ENCODE results near the gene ISLR2.
"Not testable (repeated sequence)": the region's sequence is repeated elsewhere in the genome, so short reads cannot be mapped to it uniquely, and the experiment has no call there.

The ISLR2 gene

GRCh38 chr15:74141591-74141990, 11.2 kb downstream of the ISLR2 start:
- Histone ChIP-seq H3K9me3 (ENCODE audit: control insufficient read depth in 1 of 2, low read length in 2 of 2) (no peaks in the 10 kb centered on the region), H3K27me3 (ENCODE audit: low read depth, low read length) (peaks cover 18% of the 10 kb centered on the region), H3K4me1 (ENCODE audit: control insufficient read depth in 1 of 2, insufficient read depth in 2 of 2, low read length in 2 of 2) (peaks cover 5 to 11% of the 10 kb centered on the region in 2 donors), H3K27ac (ENCODE audit: low read length) (no peak overlapping the region), H3K4me3 (ENCODE audit: low read depth in 1 of 2, low read length in 2 of 2) (no peak overlapping the region), H3K36me3 (ENCODE audit: control insufficient read depth in 1 of 2, insufficient read depth in 2 of 2, low read length in 2 of 2) (no peaks in the 10 kb centered on the region)

DNA sequence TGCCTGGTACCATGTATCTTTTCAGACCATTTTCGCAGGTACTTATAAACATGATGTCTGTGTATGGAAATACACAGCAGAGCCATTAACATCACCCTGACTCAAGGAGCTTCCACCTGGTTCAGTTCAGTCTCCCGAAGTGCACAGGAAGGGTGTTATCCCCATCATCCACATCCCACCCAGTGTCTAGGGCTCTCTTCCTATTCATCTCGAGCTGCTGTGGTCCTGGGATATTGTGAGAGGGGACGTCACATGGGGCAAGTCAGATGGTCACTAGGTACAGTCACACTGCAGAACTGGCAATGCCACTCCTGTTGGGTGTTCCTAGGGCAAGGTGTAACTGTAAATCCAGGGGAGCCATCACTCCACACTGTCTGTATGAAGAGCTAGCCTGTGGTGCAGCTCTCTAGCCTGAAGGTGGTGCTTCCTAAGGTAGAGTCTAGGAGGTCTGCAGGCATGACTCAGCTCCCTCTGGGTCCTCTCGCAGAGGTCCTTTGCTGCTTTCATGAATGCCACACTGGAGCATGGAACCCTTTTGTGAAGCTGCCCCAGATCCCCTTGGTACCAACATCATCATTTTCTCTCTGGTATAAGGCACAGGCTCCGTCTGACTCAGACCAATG, 13.9 kb downstream of the ISLR2 start:
- Histone ChIP-seq H3K4me3 (ENCODE audit: low read depth in 1 of 2, low read length in 2 of 2) (no peak overlapping the region), H3K27ac (ENCODE audit: low read length) (no peak overlapping the region), H3K9me3 (ENCODE audit: control insufficient read depth in 1 of 2, low read length in 2 of 2) (no peaks in the 10 kb centered on the region), H3K4me1 (ENCODE audit: control insufficient read depth in 1 of 2, insufficient read depth in 2 of 2, low read length in 2 of 2) (no peaks in the 10 kb centered on the region), H3K36me3 (ENCODE audit: control insufficient read depth in 1 of 2, insufficient read depth in 2 of 2, low read length in 2 of 2) (no peaks in the 10 kb centered on the region), H3K27me3 (ENCODE audit: low read depth, low read length) (no peaks in the 10 kb centered on the region)

DNA sequence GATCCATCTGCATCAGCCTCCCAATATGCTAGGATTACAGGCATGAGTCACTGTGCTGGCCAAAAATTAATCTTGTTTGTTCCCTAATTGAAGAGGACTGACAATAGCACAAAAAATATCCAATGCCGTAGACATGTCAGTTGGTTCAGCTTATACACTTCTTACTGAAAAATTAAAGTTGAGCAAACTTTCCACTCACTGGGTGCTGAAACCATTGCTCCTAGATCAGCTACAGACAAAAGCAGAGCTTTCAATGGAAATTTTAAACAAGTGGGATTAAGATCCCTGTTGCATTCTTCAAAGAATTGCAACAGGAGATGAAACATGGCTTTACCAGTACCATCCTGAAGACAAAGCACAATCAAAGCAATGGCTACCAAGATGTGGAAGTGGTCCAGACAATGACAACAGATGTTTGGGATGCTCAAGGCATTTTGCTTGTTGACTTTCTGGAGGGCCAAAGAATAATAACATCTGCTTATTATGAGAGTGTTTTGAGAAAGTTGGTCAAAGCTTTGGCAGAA, 16.0 kb downstream of the ISLR2 start:
- H3K4me1 ChIP-seq (ENCODE audit: control insufficient read depth in 1 of 2, insufficient read depth in 2 of 2, low read length in 2 of 2), result no peaks in the 10 kb centered on the region
- no peak overlapping the region for H3K27ac ChIP-seq (ENCODE audit: low read length)
- H3K27me3 ChIP-seq (ENCODE audit: low read depth, low read length), result no peaks in the 10 kb centered on the region
- no peaks in the 10 kb centered on the region for H3K9me3 ChIP-seq (ENCODE audit: control insufficient read depth in 1 of 2, low read length in 2 of 2)
- no peak overlapping the region for H3K4me3 ChIP-seq (ENCODE audit: low read depth in 1 of 2, low read length in 2 of 2)
- no peaks in the 10 kb centered on the region for H3K36me3 ChIP-seq (ENCODE audit: control insufficient read depth in 1 of 2, insufficient read depth in 2 of 2, low read length in 2 of 2)

DNA sequence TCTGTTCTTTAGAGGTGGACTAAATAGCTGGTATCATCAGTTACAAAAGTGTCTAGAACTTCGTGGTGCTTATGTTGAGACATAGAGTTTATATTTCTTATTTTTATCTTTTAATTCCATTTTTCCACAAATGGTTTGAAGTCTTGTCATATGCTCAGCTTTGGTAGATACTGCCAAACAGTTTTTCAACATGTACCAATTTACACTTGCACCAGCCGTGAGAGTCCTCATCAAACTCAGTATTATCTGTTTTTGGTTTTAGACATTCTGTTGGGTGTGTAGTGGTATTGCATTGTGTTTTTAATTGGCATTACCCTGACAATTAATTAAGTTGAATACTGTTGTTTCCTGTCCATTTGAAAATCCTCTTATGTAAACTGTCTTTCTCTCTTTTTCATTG, 16.7 kb downstream of the ISLR2 start:
- Histone ChIP-seq H3K27ac (ENCODE audit: low read length) (no peak overlapping the region), H3K36me3 (ENCODE audit: control insufficient read depth in 1 of 2, insufficient read depth in 2 of 2, low read length in 2 of 2) (no peaks in the 10 kb centered on the region), H3K9me3 (ENCODE audit: control insufficient read depth in 1 of 2, low read length in 2 of 2) (no peaks in the 10 kb centered on the region), H3K4me3 (ENCODE audit: low read depth in 1 of 2, low read length in 2 of 2) (no peak overlapping the region), H3K27me3 (ENCODE audit: low read depth, low read length) (no peaks in the 10 kb centered on the region), H3K4me1 (ENCODE audit: control insufficient read depth in 1 of 2, insufficient read depth in 2 of 2, low read length in 2 of 2) (no peaks in the 10 kb centered on the region)

DNA sequence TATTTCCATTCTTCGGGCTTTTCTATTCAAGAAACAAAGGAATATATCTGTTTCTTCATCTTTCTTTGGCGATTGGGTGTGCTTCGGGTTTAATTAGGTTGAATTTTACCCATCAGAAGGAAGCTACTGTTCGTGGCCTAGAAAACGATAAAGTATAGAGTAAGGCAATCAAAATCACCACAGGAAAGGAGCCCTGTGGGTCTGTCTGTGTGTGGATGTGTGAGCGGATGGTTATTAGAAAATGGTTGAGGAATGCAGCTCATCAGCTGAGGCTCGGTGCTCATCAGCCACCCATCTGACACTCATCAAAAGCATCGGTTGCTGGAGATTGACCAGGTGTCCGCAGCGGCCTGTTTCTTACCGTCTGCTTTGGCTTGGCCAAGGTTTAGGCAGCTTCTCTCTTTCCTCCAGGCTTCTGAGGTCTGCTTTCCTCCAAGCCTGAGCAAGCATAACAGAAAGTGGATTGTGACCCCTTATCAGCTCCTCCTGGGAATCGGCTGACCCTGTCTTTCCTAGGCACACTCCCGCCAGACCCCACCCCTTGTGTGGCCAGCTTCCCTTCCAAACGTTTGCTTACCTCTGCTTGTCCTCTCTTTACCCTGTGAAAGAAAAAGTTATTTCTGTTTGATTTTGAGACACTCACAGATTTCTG, 25.5 kb downstream of the ISLR2 start:
- Histone ChIP-seq H3K4me3 (ENCODE audit: low read depth in 1 of 2, low read length in 2 of 2) (no peak overlapping the region), H3K9me3 (ENCODE audit: control insufficient read depth in 1 of 2, low read length in 2 of 2) (no peaks in the 10 kb centered on the region), H3K27me3 (ENCODE audit: low read depth, low read length) (no peaks in the 10 kb centered on the region), H3K27ac (ENCODE audit: low read length) (no peak overlapping the region), H3K36me3 (ENCODE audit: control insufficient read depth in 1 of 2, insufficient read depth in 2 of 2, low read length in 2 of 2) (no peaks in the 10 kb centered on the region), H3K4me1 (ENCODE audit: control insufficient read depth in 1 of 2, insufficient read depth in 2 of 2, low read length in 2 of 2) (peaks cover 0 to 31% of the 10 kb centered on the region in 2 donors)

DNA sequence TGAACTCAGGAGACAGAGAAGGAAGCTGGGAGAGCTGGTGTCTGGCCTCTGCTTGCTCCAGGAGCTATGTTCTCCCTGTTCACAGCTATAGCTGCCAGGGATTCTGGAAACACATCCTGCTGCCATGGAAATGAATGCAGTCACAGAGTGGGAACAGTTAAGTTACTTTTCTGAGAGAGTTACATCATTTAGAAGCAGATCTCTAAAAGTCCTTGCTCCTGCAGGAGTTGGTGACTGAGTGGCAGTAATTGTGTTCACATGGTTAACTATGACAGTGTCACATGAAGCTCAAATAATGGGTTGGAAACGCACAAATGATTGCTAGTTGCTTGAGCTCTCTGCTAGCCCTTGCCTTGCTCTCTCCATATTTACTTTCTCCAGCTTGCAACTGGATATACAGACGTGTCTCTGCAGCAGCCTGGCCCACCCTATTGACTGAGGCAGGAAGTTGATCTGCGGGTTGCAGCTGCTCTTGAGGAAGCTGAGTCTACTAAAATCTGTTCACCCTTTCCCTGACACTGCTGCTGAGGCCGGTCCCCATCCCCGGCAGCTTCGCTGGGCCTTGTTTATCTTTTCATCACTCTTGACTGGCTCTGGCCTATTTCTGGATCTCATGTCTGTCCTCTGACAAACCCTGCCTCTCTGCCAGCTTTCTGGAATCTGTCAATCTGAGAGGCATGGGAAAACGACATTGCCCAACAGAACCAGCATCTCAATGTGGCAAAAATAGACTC, 26.5 kb downstream of the ISLR2 start:
- no peaks in the 10 kb centered on the region for H3K9me3 ChIP-seq (ENCODE audit: control insufficient read depth in 1 of 2, low read length in 2 of 2)
- no peak overlapping the region for H3K27ac ChIP-seq (ENCODE audit: low read length)
- H3K4me1 ChIP-seq (ENCODE audit: control insufficient read depth in 1 of 2, insufficient read depth in 2 of 2, low read length in 2 of 2), result peaks cover 0 to 31% of the 10 kb centered on the region in 2 donors
- H3K27me3 ChIP-seq (ENCODE audit: low read depth, low read length), result no peaks in the 10 kb centered on the region
- no peak overlapping the region for H3K4me3 ChIP-seq (ENCODE audit: low read depth in 1 of 2, low read length in 2 of 2)
- no peaks in the 10 kb centered on the region for H3K36me3 ChIP-seq (ENCODE audit: control insufficient read depth in 1 of 2, insufficient read depth in 2 of 2, low read length in 2 of 2)

GRCh38 chr15:74157868-74158827, 27.8 kb downstream of the ISLR2 start:
- Histone ChIP-seq H3K27me3 (ENCODE audit: low read depth, low read length) (no peaks in the 10 kb centered on the region), H3K4me3 (ENCODE audit: low read depth in 1 of 2, low read length in 2 of 2) (no peak overlapping the region), H3K27ac (ENCODE audit: low read length) (no peak overlapping the region), H3K36me3 (ENCODE audit: control insufficient read depth in 1 of 2, insufficient read depth in 2 of 2, low read length in 2 of 2) (no peaks in the 10 kb centered on the region), H3K4me1 (ENCODE audit: control insufficient read depth in 1 of 2, insufficient read depth in 2 of 2, low read length in 2 of 2) (peaks cover 0 to 31% of the 10 kb centered on the region in 2 donors), H3K9me3 (ENCODE audit: control insufficient read depth in 1 of 2, low read length in 2 of 2) (no peaks in the 10 kb centered on the region)

GRCh38 chr15:74158855-74159650, 28.7 kb downstream of the ISLR2 start:
- no peaks in the 10 kb centered on the region for H3K9me3 ChIP-seq (ENCODE audit: control insufficient read depth in 1 of 2, low read length in 2 of 2)
- H3K27ac ChIP-seq (ENCODE audit: low read length), result no peak overlapping the region
- no peak overlapping the region for H3K4me3 ChIP-seq (ENCODE audit: low read depth in 1 of 2, low read length in 2 of 2)
- H3K36me3 ChIP-seq (ENCODE audit: control insufficient read depth in 1 of 2, insufficient read depth in 2 of 2, low read length in 2 of 2), result no peaks in the 10 kb centered on the region
- no peaks in the 10 kb centered on the region for H3K27me3 ChIP-seq (ENCODE audit: low read depth, low read length)
- H3K4me1 ChIP-seq (ENCODE audit: control insufficient read depth in 1 of 2, insufficient read depth in 2 of 2, low read length in 2 of 2), result peaks cover 0 to 31% of the 10 kb centered on the region in 2 donors

GRCh38 chr15:74159773-74160172, 29.4 kb downstream of the ISLR2 start:
- no peaks in the 10 kb centered on the region for H3K36me3 ChIP-seq (ENCODE audit: control insufficient read depth in 1 of 2, insufficient read depth in 2 of 2, low read length in 2 of 2)
- peaks cover 0 to 31% of the 10 kb centered on the region in 2 donors for H3K4me1 ChIP-seq (ENCODE audit: control insufficient read depth in 1 of 2, insufficient read depth in 2 of 2, low read length in 2 of 2)
- no peak overlapping the region for H3K27ac ChIP-seq (ENCODE audit: low read length)
- H3K4me3 ChIP-seq (ENCODE audit: low read depth in 1 of 2, low read length in 2 of 2), result no peak overlapping the region
- H3K27me3 ChIP-seq (ENCODE audit: low read depth, low read length), result no peaks in the 10 kb centered on the region
- no peaks in the 10 kb centered on the region for H3K9me3 ChIP-seq (ENCODE audit: control insufficient read depth in 1 of 2, low read length in 2 of 2)

- not testable (repeated sequence) for H3K4me3 ChIP-seq (ENCODE audit: low read depth in 1 of 2, low read length in 2 of 2); H3K27me3 ChIP-seq (ENCODE audit: low read depth, low read length)
Observed at GRCh38 chr15:74160390-74160789, 30.0 kb downstream of the ISLR2 start.

More at GRCh38 chr15:74160390-74160789, 30.0 kb downstream of the ISLR2 start:
- H3K4me1 ChIP-seq (ENCODE audit: control insufficient read depth in 1 of 2, insufficient read depth in 2 of 2, low read length in 2 of 2), result peaks cover 0 to 31% of the 10 kb centered on the region in 2 donors
- not testable (repeated sequence) for H3K36me3 ChIP-seq (ENCODE audit: control insufficient read depth in 1 of 2, insufficient read depth in 2 of 2, low read length in 2 of 2); H3K27ac ChIP-seq (ENCODE audit: low read length); H3K9me3 ChIP-seq (ENCODE audit: control insufficient read depth in 1 of 2, low read length in 2 of 2)

All from muscle layer of duodenum (tissue), 2 donors.